Natural killer cell treated with Interleukin-12 subunit alpha and Interleukin-12 subunit beta and Interleukin-15 and Interleukin-18, amount 100 ng/mL, for 72 hours (primary cell): ENCODE results near the gene FAR2. TPM values are rescaled to one million over a fixed set of nuclear protein-coding genes. Genes with fewer than 3 reads are reported as not detected.
"Not testable (repeated sequence)": the region's sequence is repeated elsewhere in the genome, so short reads cannot be mapped to it uniquely, and the experiment has no call there.

Experiments
- ATAC-seq, 2 donors: fragments of 150-1000 bp; cut with Tn5 transposase in 1 of 2; sonication (Bioruptor Pico), chemical (Tn5 transposase) in 1 of 2; 2 replicates each; pipeline ENCODE4 v1.10.0; 2021
- DNase-seq: peaks from one replicate; pipeline ENCODE4 v3.0.0; 2022; ENCODE audit warnings: low spot score
- H3K27ac Mint-ChIP-seq, 2 donors: 1 replicate in 1 of 2; 2 replicates in 1 of 2; pipeline ENCODE4 v1.8.0; 2022; ENCODE audit warnings: mixed read lengths in 2 of 2, mild to moderate bottlenecking in 1 of 2, moderate library complexity in 1 of 2
- H3K27me3 Mint-ChIP-seq, 2 donors: 1 replicate in 1 of 2; 2 replicates in 1 of 2; pipeline ENCODE4 v1.8.0; 2022; ENCODE audit warnings: mixed read lengths in 2 of 2
- H3K36me3 Mint-ChIP-seq: one replicate; pipeline ENCODE4 v1.8.0; 2022; ENCODE audit warnings: mixed read lengths
- H3K4me1 Mint-ChIP-seq, 2 donors: 1 replicate in 1 of 2; 2 replicates in 1 of 2; pipeline ENCODE4 v1.8.0; 2022; ENCODE audit warnings: low read depth in 2 of 2, mixed read lengths in 2 of 2, mild to moderate bottlenecking in 1 of 2
- H3K4me3 Mint-ChIP-seq: one replicate; pipeline ENCODE4 v1.8.0; 2022; ENCODE audit warnings: mixed read lengths
- H3K9me3 Mint-ChIP-seq: 2 replicates; pipeline ENCODE4 v1.8.0; 2022; ENCODE audit warnings: mixed read lengths
- total RNA-seq, 2 donors: library from RNA; stranded (reverse); gene quantifications; one replicate each; pipeline ENCODE4 v1.2.3, GENCODE V29; 2022

The FAR2 gene
- total RNA-seq, 2 donors from 2014 or later = 13.5 to 38.4 TPM

DNA sequence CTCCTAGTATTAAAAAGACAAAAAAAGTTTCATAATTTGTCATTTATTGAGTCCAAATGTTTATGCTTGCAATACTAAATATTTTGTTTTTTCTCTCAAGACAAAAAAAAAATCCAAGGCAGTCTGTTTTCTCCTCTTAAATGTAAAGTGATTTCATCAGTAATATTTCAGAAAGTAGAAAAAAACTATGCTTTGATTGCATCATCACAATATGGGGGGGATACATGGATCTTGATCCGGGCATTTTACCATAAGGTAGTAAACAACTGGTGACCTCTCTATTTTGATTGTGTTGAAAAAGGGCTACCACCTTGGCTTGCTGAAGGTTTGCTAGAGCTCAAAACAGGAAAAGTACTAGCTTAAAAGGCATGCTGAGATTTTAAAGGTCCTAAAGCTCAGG lies 188.2 kb downstream of the FAR2 start:
- no peaks in the 10 kb centered on the region for H3K9me3 Mint-ChIP-seq
- no peaks in the 10 kb centered on the region for H3K27me3 Mint-ChIP-seq
- ATAC-seq (no peak), DNase-seq (no peak)
- peaks cover 15% of the 10 kb centered on the region for H3K36me3 Mint-ChIP-seq
- no peak overlapping the region for H3K4me3 Mint-ChIP-seq
- no peak overlapping the region for H3K27ac Mint-ChIP-seq
- H3K4me1 Mint-ChIP-seq = no peaks in the 10 kb centered on the region

DNA sequence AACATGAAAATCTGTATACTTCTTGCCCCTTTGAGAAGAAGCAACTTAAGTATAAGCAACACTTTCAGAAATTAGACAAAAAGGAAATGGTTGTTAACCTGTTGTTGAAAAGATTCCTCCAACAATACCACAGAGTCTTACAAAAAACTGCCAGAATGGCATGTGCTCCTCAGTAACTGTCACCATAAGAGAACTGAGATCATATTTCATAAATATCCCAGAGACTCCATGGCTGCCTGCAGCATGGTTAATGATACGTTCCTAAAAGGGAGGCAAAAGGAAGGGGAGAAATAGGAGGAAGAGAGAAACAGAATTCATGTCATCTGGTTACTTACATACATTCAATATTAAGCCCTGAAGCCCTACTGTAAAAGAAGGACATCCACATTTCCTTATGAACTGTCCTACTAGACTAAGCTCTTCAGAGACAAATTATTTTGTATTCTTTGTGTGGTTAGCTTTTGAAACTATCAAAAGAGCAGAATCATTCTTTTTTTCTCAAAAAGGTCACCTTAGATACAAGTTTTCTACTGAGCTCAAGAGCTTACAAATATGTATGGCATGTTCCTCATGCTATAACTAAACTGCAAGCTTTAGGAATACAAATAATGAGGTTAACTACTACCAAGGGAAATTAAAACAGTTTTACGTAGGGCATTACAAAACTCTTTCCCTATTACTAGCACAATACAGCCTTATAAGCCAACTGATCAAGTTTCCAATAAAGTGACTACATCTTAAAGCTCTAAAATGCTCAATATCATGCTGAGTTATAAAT lies 194.1 kb downstream of the FAR2 start:
- ATAC-seq (no peak), DNase-seq (no peak)
- no peak overlapping the region for H3K27ac Mint-ChIP-seq
- H3K9me3 Mint-ChIP-seq = no peaks in the 10 kb centered on the region
- H3K4me1 Mint-ChIP-seq = no peaks in the 10 kb centered on the region
- no peaks in the 10 kb centered on the region for H3K27me3 Mint-ChIP-seq
- H3K4me3 Mint-ChIP-seq = no peak overlapping the region
- H3K36me3 Mint-ChIP-seq = peaks cover 10% of the 10 kb centered on the region

DNA sequence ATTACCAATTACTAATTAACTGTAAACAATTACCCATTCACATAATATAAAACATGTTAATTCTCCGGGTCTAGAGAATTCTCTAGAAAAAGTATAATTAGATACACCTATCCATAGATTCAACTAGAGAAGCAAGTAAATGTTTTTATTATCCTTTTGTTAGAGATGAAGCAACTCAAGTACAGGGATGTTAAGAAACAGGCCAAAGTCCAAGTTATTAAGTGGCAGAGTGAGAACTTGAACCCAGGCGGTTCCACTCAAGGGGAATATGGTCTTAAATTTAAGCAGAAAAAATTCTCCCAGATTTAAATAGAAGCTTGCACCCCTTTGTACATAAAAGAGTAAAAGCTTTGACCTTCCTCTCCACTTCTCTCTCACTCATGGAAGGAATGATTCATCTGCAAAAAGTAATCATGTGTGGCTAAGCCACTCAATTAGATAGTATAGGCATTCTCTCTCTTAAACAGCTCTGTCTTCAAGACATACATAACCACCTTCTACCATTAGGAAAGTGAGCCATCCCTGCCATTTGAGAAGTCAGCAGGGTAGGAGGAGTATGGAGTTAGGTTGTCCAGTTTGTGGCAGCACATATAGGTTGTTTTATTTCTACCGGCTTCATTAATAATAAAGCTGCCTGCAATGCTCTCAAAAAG lies 197.8 kb downstream of the FAR2 start:
- Mint-ChIP-seq H3K4me1 (no peaks in the 10 kb centered on the region), H3K27me3 (no peaks in the 10 kb centered on the region), H3K36me3 (no peaks in the 10 kb centered on the region), H3K27ac (no peak overlapping the region), H3K9me3 (no peaks in the 10 kb centered on the region), H3K4me3 (no peak overlapping the region)
- ATAC-seq (no peak), DNase-seq (no peak)

DNA sequence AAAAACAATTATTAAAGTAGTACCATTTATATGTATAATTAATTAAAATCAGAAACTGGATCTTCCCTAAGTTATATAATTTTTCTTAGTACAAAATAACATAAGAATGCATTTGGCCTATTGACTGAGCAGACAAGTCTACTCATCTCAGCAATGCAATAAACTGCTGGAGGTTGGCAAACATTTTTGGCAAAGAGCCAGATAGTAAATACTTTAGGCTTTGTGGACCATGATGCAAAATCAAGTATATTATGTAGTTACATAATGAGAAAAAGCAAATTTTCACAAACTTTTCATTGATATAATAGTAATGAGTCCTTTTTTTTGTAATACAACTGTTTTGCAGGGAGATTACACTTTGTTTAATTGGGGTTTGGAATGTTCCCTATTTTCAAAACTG lies 201.0 kb downstream of the FAR2 start:
- H3K27me3 Mint-ChIP-seq = no peaks in the 10 kb centered on the region
- no peak overlapping the region for H3K27ac Mint-ChIP-seq
- no peak overlapping the region for H3K4me3 Mint-ChIP-seq
- ATAC-seq = no peak
- no peaks in the 10 kb centered on the region for H3K4me1 Mint-ChIP-seq
- no peaks in the 10 kb centered on the region for H3K36me3 Mint-ChIP-seq
- DNase-seq = no peak
- H3K9me3 Mint-ChIP-seq = no peaks in the 10 kb centered on the region

DNA sequence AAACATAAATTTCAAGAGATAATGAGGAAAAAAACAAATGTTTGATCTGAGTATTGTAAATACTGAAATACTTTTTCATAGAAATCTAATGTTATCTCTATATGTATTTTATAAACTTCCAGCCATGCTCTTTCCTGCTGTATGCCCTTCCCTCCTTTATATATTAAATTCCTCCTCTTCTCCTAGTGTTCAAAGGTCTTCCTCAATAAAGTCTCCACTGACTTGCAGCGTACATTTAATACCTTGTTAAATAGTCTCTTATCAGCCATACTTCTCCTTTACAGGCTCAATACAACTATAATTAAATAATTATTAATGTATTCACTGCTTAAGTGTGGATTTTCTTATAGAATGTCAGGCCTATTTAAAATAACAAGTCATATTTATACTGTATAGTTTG lies 205.9 kb downstream of the FAR2 start:
- no peaks in the 10 kb centered on the region for H3K4me1 Mint-ChIP-seq
- H3K27me3 Mint-ChIP-seq = no peaks in the 10 kb centered on the region
- H3K9me3 Mint-ChIP-seq = no peaks in the 10 kb centered on the region
- H3K27ac Mint-ChIP-seq = no peak overlapping the region
- ATAC-seq (no peak), DNase-seq (no peak)
- no peaks in the 10 kb centered on the region for H3K36me3 Mint-ChIP-seq
- no peak overlapping the region for H3K4me3 Mint-ChIP-seq

DNA sequence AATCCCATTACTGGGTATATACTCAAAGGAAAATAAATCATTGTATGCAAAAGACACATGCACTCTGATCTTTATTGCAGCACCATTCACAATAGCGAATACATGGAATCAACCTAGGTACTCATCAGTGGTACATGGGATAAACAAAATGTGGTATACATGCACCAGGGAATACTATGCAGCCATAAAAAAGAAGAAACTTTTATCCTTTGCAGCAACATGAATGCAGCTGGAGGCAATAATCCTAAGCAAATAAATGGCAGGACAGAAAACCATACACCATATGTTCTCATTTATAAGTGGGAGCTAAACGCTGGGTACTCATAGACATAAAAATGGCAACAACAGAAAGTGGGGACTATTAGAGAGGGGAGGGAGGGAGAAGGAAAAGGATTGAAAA lies 216.0 kb downstream of the FAR2 start:
- Mint-ChIP-seq H3K27ac (no peak overlapping the region), H3K4me1 (peaks cover 0 to 12% of the 10 kb centered on the region in 2 donors), H3K4me3 (no peak overlapping the region), H3K36me3 (peaks cover 24% of the 10 kb centered on the region), H3K9me3 (no peaks in the 10 kb centered on the region), H3K27me3 (no peaks in the 10 kb centered on the region)
- ATAC-seq = no peak
- no peak for DNase-seq

DNA sequence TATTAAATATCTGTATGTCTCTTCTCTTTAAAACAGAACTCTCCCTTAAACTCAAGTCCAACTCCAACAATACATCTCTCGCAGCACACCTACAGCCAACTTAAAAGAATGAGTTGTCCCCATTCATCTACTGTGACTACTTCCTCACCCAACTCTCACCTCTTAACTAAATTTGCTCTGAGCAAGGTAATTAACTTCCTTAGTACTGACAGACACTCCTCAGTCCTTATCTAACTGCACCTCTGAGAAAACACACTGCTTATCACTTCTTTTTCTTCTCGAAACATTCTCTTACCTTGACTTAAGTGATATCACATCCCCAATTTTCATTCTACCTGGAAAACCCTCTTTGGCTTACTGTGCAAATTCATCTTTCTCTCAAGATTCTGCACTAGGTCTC lies 224.9 kb downstream of the FAR2 start:
- Mint-ChIP-seq H3K27ac (no peak overlapping the region), H3K4me1 (peaks cover 13 to 17% of the 10 kb centered on the region in 2 donors), H3K9me3 (no peaks in the 10 kb centered on the region)

DNA sequence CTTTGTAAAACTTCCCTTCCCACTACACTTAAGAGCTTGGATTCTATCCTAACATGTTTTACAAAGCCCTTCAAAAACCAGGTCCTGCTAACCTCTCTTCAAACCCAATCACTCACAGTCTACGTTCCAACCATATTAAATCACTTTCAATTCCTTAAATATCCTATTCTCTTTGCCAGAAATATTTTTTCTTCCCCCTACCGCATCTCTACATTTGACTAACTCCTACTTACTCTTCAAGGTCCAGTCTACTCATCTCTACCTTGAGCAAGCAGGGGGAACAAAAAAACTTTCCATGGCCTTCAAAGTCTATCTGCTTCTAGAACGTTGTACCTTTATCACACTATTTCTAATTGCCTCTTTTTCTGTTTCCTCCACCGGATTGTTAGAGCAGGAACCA lies 225.8 kb downstream of the FAR2 start:
- ATAC-seq (no peak), DNase-seq (no peak)
- no peaks in the 10 kb centered on the region for H3K36me3 Mint-ChIP-seq
- H3K27me3 Mint-ChIP-seq = no peaks in the 10 kb centered on the region
- H3K27ac Mint-ChIP-seq = no peak overlapping the region
- H3K4me3 Mint-ChIP-seq = no peak overlapping the region
- H3K4me1 Mint-ChIP-seq = peaks cover 16 to 26% of the 10 kb centered on the region in 2 donors
- H3K9me3 Mint-ChIP-seq = no peaks in the 10 kb centered on the region

More for the DNA sequence above, 224.9 kb downstream of the FAR2 start:
- ATAC-seq = no peak
- DNase-seq = no peak
- Mint-ChIP-seq H3K36me3 (no peaks in the 10 kb centered on the region), H3K4me3 (no peak overlapping the region), H3K27me3 (no peaks in the 10 kb centered on the region)

DNA sequence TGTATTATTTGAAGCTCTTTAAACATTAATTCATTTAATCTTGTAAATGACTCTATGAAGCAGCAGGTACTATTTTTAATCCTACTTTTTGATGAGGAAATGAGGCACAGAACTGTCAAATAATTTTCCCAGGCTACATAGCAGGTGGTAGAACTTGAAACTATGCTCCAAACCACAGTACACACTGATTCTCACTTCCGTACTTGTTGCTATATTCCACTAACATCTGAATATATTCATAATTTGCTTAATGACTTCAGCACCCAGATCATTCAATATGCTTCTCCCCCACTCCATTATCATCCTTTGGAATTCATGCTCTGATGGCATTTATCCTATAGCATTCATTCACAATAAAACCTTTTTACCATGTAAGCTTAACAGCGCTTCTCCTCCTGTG lies 227.0 kb downstream of the FAR2 start:
- ATAC-seq = no peak
- H3K9me3 Mint-ChIP-seq = no peaks in the 10 kb centered on the region
- H3K4me3 Mint-ChIP-seq = no peak overlapping the region
- peak overlapping the region in 1 of 2 donors; percentile 8 for H3K27ac Mint-ChIP-seq
- DNase-seq = no peak
- no peaks in the 10 kb centered on the region for H3K27me3 Mint-ChIP-seq
- H3K4me1 Mint-ChIP-seq = peaks cover 22 to 32% of the 10 kb centered on the region in 2 donors
- no peaks in the 10 kb centered on the region for H3K36me3 Mint-ChIP-seq

DNA sequence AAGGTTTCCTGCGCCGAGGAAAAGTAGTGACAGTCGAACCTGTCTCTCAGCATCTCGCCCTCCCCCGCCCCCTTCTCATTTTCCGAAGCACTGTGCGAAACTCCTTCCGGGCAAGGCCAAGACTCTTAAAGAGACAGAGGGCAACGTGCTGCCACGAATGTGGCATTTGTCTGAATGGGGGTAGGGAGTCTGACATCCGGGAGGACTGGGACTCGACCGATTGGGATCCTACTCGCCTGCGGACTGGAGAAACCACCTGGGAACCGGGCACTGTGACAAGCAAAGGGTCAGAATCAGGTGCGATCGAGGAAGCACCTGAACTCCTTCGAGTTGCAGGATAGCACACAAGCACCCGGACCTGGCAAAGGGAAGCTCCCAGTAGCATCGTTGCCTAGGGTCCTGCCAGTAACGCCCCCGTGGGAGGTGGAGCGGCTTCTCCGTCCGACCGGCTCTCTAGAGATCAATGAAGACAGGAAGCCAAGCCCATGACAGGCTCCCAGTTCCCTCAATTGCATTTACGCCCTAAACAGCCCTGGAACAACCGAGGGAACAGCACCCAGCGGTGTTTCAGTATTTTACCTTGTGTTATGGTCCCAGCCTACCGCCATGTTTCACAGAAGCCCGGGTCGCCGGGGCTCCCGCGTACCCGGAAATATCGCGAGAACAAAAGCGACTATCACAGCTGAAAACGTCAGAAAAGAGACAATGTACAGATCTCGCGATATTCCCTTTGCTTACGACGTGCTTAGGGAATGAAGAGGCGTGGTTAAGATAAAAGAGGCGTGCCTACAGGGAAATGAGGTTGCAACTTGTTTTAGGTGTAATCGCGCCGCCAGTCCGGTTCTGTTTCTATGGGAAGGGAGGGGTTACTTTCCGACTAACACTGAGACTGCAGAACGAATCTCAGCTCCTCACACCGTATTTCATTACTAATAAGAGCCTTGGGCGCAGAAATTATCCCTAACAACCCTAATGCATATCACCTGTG lies 231.8 kb downstream of the FAR2 start, which contains the start of gene ERGIC2:
TSS of gene ERGIC2 (minus strand) at position 637 of the 988 bp plus-strand sequence. CDS start 9,539 bp downstream, outside the sequence.
- H3K4me1 Mint-ChIP-seq = peaks cover 27 to 35% of the 10 kb centered on the region in 2 donors
- H3K27ac Mint-ChIP-seq = peak within 1 kb of the TSS; percentile 89 to 95
- peak; percentile 94 to 97 for ATAC-seq
- H3K36me3 Mint-ChIP-seq = no peaks in the 10 kb centered on the region
- peaks cover 0 to 7% of the 10 kb centered on the region in 2 donors for H3K27me3 Mint-ChIP-seq
- no peaks in the 10 kb centered on the region for H3K9me3 Mint-ChIP-seq
- DNase-seq = peak; percentile 94
- peak within 1 kb of the TSS; percentile 94 for H3K4me3 Mint-ChIP-seq

DNA sequence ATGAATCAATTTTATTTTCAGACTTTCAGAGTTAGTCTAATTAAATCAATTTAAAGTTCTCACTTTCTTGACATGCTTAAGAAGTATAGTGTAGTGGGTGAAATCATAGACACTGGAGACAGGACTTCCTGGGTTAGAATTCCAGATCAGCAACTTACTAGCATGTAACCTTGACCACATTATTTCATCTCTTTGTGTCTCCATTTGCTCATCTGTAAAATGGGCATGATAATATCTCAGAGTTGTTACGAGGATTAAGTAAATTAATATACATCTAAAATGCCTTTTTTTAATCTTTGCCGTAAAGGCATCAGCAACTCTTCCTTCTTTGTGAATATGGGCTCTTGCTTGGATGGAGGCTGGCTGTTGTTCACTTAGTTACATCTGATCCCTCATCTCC lies 233.2 kb downstream of the FAR2 start:
- no peaks in the 10 kb centered on the region for H3K36me3 Mint-ChIP-seq
- H3K27me3 Mint-ChIP-seq = peaks cover 0 to 7% of the 10 kb centered on the region in 2 donors
- no peaks in the 10 kb centered on the region for H3K9me3 Mint-ChIP-seq
- ATAC-seq (no peak), DNase-seq (no peak)
- H3K27ac Mint-ChIP-seq = peak overlapping the region in 1 of 2 donors; percentile 71
- H3K4me3 Mint-ChIP-seq = peak overlapping the region; percentile 55
- H3K4me1 Mint-ChIP-seq = peaks cover 21 to 26% of the 10 kb centered on the region in 2 donors

DNA sequence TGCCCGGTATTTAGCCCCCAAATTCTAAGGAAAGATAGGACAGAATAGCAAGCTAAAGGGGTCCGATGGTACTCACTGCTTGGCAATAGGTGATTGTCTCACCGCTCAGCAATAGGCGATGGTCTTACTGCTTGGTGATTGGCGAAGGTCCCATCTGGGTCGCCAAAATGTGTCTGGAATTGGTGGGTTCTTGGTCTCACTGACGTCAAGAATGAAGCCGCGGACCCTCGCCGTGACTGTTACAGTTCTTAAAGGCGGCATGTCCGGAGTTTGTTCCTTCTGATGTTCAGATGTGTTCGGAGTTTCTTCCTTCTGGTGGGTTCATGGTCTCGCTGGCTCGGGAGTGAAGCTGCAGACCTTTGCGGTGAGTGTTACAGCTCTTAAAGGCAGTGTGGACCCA lies 236.1 kb downstream of the FAR2 start:
- H3K9me3 Mint-ChIP-seq, DNase-seq, ATAC-seq, H3K36me3 Mint-ChIP-seq, H3K27me3 Mint-ChIP-seq, H3K4me3 Mint-ChIP-seq, H3K27ac Mint-ChIP-seq: not testable (repeated sequence)
- H3K4me1 Mint-ChIP-seq = peaks cover 12% of the 10 kb centered on the region in 2 donors
